Measurements from ENCODE around the gene HECTD4. TPM values are rescaled to one million over a fixed set of nuclear protein-coding genes. Genes with fewer than 3 reads are reported as not detected.
A peak's percentile ranks its signal among the peaks of the same experiment; 100 is the strongest.

The HECTD4 gene
- total and polyA plus RNA-seq, 9 of the 15 experiments (the other 6 are each of a cell fraction or from before 2014, with no cell fraction given) = 3.5 to 33.3 (median 13.5) TPM

DNA sequence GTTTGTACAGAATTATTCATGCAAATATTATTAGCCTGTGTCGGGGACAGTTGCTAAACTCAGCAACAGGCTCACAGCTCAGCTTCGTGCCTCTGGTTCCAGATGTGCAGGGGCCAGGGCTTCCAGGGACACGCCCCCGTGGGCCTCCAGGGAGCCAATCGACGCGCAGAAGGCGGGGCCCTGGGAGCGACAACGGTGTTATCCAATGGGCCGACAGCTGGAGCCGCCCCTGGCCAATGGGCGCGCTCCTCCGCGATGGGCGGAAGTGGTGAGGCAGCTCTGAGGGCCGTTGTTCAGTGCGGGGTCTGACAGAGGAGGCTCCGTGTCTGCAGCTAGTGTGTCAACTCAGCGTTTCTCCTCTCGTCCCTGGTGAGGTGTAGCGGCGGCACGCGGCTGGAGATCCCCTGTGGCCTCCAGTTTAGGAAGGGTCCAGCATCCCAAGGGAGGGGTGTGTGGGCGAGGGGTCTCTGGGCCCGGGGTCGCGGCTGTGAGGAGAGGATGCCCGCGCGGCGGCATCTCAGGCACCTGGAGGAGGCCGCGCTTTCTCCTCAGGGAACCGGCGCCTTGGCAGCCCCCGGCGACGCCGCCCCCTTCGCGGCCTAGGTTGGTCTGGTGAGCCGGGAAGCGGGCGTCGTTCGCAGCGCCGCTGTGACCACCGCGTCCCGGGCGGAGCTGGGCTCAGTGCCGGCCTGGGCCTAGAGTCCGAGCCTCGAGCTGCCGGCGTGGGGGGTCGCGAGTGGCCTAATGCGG, 256.8 kb downstream of the HECTD4 start, which contains the start of gene TRAFD1 (continued):
- TF ChIP-seq KLF16 (IDR thresholded peaks at IDR 0.05) (no peak), ZNF232 (CRISPR knock-in tag; IDR thresholded peaks at IDR 0.05) (peak; percentile 48; the same call in 1 of the 2 replicates), POLR2G (IDR thresholded peaks at IDR 0.05; ENCODE audit: low read depth, low read length) (peak; percentile 96), POLR3A (IDR thresholded peaks at IDR 0.05; ENCODE audit: borderline replicate concordance, extremely low read depth, insufficient read depth, insufficient read length) (no peak), SMC3 (conservative IDR thresholded peaks at IDR 0.05; ENCODE audit: insufficient read depth, low read depth, low read length) (no peak), FOXK1 (CRISPR knock-in tag; IDR thresholded peaks at IDR 0.05; ENCODE audit: borderline replicate concordance) (no peak; the same call in 1 of the 2 replicates), MED1 (CRISPR knock-in tag; IDR thresholded peaks at IDR 0.05; ENCODE audit: borderline replicate concordance) (no peak), HIVEP1 (CRISPR knock-in tag; IDR thresholded peaks at IDR 0.05) (no peak), RBM39 (optimal IDR thresholded peaks at IDR 0.05; ENCODE audit: low read depth, low read length) (no peak), RUNX1 (IDR thresholded peaks at IDR 0.05; ENCODE audit: low read depth) (no peak), ZNF146 (CRISPR knock-in tag; IDR thresholded peaks at IDR 0.05; ENCODE audit: unreplicated experiment) (no peak), MEF2D (tag; conservative IDR thresholded peaks at IDR 0.05; ENCODE audit: low read depth) (no peak), PHTF2 (CRISPR knock-in tag; IDR thresholded peaks at IDR 0.05) (no peak), TBL1XR1 (IDR thresholded peaks at IDR 0.05; ENCODE audit: low read length in 2 of 2) (no peak), TCF7L2 (IDR thresholded peaks at IDR 0.05; ENCODE audit: low read depth, low read length) (no peak), GABPA (tag; conservative IDR thresholded peaks at IDR 0.05; ENCODE audit: low read depth) (peak; percentile 92), SMAD4 (CRISPR knock-in tag; conservative IDR thresholded peaks at IDR 0.05) (0 out of 2 replicates have a peak, but pooled peaks have one; percentile 6), TCF7 (IDR thresholded peaks at IDR 0.05; ENCODE audit: borderline replicate concordance) (no peak), PURB (CRISPR knock-in tag; IDR thresholded peaks at IDR 0.05; ENCODE audit: low read depth) (no peak), ZNF347 (CRISPR knock-in tag; IDR thresholded peaks at IDR 0.05; ENCODE audit: low read depth) (no peak), NFRKB (IDR thresholded peaks at IDR 0.05; ENCODE audit: low read depth) (no peak), RNF2 (IDR thresholded peaks at IDR 0.05) (0 out of 2 replicates have a peak, but pooled peaks have one; percentile 9), ZC3H4 (CRISPR knock-in tag; IDR thresholded peaks at IDR 0.05; ENCODE audit: borderline replicate concordance) (no peak; the same call in 1 of the 2 replicates)
- TF ChIP-seq, protein P1, sequence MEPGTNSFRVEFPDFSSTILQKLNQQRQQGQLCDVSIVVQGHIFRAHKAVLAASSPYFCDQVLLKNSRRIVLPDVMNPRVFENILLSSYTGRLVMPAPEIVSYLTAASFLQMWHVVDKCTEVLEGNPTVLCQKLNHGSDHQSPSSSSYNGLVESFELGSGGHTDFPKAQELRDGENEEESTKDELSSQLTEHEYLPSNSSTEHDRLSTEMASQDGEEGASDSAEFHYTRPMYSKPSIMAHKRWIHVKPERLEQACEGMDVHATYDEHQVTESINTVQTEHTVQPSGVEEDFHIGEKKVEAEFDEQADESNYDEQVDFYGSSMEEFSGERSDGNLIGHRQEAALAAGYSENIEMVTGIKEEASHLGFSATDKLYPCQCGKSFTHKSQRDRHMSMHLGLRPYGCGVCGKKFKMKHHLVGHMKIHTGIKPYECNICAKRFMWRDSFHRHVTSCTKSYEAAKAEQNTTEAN (CRISPR knock-in tag; IDR thresholded peaks at IDR 0.05) = 0 out of 2 replicates have a peak, but pooled peaks have one; percentile 48
- TF ChIP-seq, protein P2, sequence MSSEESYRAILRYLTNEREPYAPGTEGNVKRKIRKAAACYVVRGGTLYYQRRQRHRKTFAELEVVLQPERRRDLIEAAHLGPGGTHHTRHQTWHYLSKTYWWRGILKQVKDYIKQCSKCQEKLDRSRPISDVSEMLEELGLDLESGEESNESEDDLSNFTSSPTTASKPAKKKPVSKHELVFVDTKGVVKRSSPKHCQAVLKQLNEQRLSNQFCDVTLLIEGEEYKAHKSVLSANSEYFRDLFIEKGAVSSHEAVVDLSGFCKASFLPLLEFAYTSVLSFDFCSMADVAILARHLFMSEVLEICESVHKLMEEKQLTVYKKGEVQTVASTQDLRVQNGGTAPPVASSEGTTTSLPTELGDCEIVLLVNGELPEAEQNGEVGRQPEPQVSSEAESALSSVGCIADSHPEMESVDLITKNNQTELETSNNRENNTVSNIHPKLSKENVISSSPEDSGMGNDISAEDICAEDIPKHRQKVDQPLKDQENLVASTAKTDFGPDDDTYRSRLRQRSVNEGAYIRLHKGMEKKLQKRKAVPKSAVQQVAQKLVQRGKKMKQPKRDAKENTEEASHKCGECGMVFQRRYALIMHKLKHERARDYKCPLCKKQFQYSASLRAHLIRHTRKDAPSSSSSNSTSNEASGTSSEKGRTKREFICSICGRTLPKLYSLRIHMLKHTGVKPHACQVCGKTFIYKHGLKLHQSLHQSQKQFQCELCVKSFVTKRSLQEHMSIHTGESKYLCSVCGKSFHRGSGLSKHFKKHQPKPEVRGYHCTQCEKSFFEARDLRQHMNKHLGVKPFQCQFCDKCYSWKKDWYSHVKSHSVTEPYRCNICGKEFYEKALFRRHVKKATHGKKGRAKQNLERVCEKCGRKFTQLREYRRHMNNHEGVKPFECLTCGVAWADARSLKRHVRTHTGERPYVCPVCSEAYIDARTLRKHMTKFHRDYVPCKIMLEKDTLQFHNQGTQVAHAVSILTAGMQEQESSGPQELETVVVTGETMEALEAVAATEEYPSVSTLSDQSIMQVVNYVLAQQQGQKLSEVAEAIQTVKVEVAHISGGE (CRISPR knock-in tag; IDR thresholded peaks at IDR 0.05) = no peak

All from K562 (cell line).